DND-41 (cell line): Measurements from ENCODE around the gene ATP5F1D.

Source experiments
- ATAC-seq: fragments of 200-7000 bp; cut with Tn5 transposase; 3 replicates; pipeline ENCODE4 v1.9.1; 2021; ENCODE audit warnings: low read depth; ENCODE audit not compliant: insufficient read depth
- DNase-seq: peaks from one replicate; pipeline ENCODE4 v3.0.0-alpha.2; 2020
- H2AFZ ChIP-seq: 2 replicates; pipeline ENCODE4 v1.6.0; 2012; ENCODE audit warnings: low read depth, low read length
- H3K27ac ChIP-seq: 2 replicates; pipeline ENCODE4 v1.5.1; 2012; ENCODE audit warnings: low read length, inconsistent platforms
- H3K27me3 ChIP-seq: fragments of 200-600 bp; sonication (generic); 2 replicates; pipeline ENCODE4 v1.6.0; 2012; ENCODE audit warnings: low read length, mild to moderate bottlenecking, inconsistent platforms; ENCODE audit not compliant: insufficient read depth, poor library complexity
- H3K36me3 ChIP-seq: 2 replicates; pipeline ENCODE4 v1.5.1; 2012; ENCODE audit warnings: low read length, inconsistent platforms; ENCODE audit not compliant: insufficient read depth
- H3K4me1 ChIP-seq: 2 replicates; pipeline ENCODE4 v1.5.1; 2012; ENCODE audit warnings: mild to moderate bottlenecking, low read length; ENCODE audit not compliant: insufficient read depth
- H3K4me2 ChIP-seq: 2 replicates; pipeline ENCODE4 v1.6.0; 2012; ENCODE audit warnings: mild to moderate bottlenecking, moderate library complexity, low read length, inconsistent platforms; ENCODE audit not compliant: insufficient read depth
- H3K4me3 ChIP-seq, 2 experiments: fragments of 200-600 bp in 1 of 2; shearing (Covaris generic) in 1 of 2; 2 replicates each; pipeline ENCODE4 v1.5.1; 2012 to 2016; ENCODE audit warnings: inconsistent platforms in 2 of 2, low read length in 2 of 2, mild to moderate bottlenecking in 2 of 2, low read depth in 1 of 2, moderate library complexity in 1 of 2
- H3K79me2 ChIP-seq: 2 replicates; pipeline ENCODE4 v1.6.0; 2012; ENCODE audit warnings: low read length, inconsistent platforms; ENCODE audit not compliant: insufficient read depth
- H3K9ac ChIP-seq: 2 replicates; pipeline ENCODE4 v1.6.0; 2012; ENCODE audit warnings: low read depth, mild to moderate bottlenecking, inconsistent platforms, low read length, moderate library complexity
- H3K9me3 ChIP-seq: 2 replicates; pipeline ENCODE4 v1.5.1; 2012; ENCODE audit warnings: low read length, moderate library complexity, mild to moderate bottlenecking, inconsistent platforms; ENCODE audit not compliant: insufficient read depth, severe bottlenecking
- H4K20me1 ChIP-seq: 2 replicates; pipeline ENCODE4 v1.6.0; 2012; ENCODE audit warnings: low read length; ENCODE audit not compliant: insufficient read depth
- EZH2 ChIP-seq: IDR thresholded peaks from 3 replicates; pipeline ENCODE4 v1.6.1; 2012; ENCODE audit warnings: borderline replicate concordance, low read depth, mild to moderate bottlenecking, moderate library complexity, low read length, inconsistent platforms; ENCODE audit not compliant: severe bottlenecking
- TF ChIP-seq, protein P1 (sequence below): IDR thresholded peaks from 2 replicates; pipeline ENCODE4 v1.5.1; 2012; ENCODE audit warnings: borderline replicate concordance, low read length, moderate library complexity, mild to moderate bottlenecking; ENCODE audit not compliant: poor library complexity, severe bottlenecking; ENCODE audit errors: extremely low read depth

ATP5F1D gene

DNA sequence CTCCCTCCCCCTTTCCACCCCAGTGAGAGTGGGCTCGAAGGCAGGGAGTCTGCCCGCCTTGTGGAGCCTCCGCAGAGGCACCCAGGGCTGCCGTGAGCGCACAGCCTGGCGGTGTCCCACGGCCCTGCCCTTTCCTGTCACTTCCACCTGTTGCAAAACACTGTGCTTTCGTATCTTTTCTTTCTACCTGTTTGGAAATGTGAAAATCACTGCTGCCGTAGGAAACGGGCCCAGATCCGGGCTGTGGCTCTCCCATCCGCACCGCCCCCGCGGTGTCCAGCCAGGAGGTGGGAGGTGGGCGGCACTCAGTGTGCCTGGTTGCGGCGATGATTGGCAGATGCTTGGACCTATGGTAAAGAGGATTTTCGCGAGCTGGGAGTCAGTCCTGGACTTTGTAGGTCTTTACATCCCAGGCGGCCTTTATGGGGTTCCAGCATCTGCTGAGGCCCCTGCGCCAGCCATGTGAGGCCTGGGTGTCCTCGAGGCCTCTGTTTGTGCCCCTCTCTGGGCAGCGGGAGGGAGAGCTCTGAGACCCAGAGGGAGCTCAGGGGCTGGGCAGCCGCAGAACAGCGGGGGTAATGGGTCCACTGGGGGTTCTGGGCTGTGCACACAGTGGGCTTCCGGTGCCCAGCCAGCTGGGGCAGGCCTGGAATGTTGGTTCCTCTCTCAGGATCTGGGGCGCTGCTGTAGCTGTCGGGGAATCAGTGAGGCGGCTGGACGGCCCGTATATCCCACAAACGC is 29.9 kb upstream of the ATP5F1D start:
- peaks cover 97% of the 10 kb centered on the region for H3K79me2 ChIP-seq
- peaks cover 71% of the 10 kb centered on the region for H3K36me3 ChIP-seq
- H3K4me2 ChIP-seq = no peak overlapping the region

GRCh38 chr19:1213391-1214286 is 27.9 kb upstream of the ATP5F1D start:
- no peak overlapping the region for H3K9ac ChIP-seq
- DNase-seq = no peak
- H3K4me1 ChIP-seq = peaks cover 16% of the 10 kb centered on the region
- H3K27ac ChIP-seq = no peak overlapping the region
- H3K79me2 ChIP-seq = peaks cover 97% of the 10 kb centered on the region
- TF ChIP-seq, protein P1, sequence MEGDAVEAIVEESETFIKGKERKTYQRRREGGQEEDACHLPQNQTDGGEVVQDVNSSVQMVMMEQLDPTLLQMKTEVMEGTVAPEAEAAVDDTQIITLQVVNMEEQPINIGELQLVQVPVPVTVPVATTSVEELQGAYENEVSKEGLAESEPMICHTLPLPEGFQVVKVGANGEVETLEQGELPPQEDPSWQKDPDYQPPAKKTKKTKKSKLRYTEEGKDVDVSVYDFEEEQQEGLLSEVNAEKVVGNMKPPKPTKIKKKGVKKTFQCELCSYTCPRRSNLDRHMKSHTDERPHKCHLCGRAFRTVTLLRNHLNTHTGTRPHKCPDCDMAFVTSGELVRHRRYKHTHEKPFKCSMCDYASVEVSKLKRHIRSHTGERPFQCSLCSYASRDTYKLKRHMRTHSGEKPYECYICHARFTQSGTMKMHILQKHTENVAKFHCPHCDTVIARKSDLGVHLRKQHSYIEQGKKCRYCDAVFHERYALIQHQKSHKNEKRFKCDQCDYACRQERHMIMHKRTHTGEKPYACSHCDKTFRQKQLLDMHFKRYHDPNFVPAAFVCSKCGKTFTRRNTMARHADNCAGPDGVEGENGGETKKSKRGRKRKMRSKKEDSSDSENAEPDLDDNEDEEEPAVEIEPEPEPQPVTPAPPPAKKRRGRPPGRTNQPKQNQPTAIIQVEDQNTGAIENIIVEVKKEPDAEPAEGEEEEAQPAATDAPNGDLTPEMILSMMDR = no peak
- TF ChIP-seq EZH2 = no peak
- H3K9me3 ChIP-seq = no peaks in the 10 kb centered on the region
- peaks cover 71% of the 10 kb centered on the region for H4K20me1 ChIP-seq
- H3K36me3 ChIP-seq = peaks cover 73% of the 10 kb centered on the region
- no peak for ATAC-seq
- no peaks in the 10 kb centered on the region for H3K27me3 ChIP-seq
- H3K4me2 ChIP-seq = no peak overlapping the region
- no peak overlapping the region for H3K4me3 ChIP-seq
- H2AFZ ChIP-seq = no peak overlapping the region

More for the DNA sequence above, 29.9 kb upstream of the ATP5F1D start:
- DNase-seq = no peak
- Histone ChIP-seq H4K20me1 (peaks cover 67% of the 10 kb centered on the region), H3K4me3 (no peak overlapping the region), H3K9me3 (no peaks in the 10 kb centered on the region), H3K4me1 (peaks cover 33% of the 10 kb centered on the region), H3K27me3 (no peaks in the 10 kb centered on the region), H3K9ac (no peak overlapping the region), H3K27ac (no peak overlapping the region), H2AFZ (no peak overlapping the region)
- TF ChIP-seq EZH2 = no peak
- TF ChIP-seq, protein P1 = no peak
- no peak for ATAC-seq

DNA sequence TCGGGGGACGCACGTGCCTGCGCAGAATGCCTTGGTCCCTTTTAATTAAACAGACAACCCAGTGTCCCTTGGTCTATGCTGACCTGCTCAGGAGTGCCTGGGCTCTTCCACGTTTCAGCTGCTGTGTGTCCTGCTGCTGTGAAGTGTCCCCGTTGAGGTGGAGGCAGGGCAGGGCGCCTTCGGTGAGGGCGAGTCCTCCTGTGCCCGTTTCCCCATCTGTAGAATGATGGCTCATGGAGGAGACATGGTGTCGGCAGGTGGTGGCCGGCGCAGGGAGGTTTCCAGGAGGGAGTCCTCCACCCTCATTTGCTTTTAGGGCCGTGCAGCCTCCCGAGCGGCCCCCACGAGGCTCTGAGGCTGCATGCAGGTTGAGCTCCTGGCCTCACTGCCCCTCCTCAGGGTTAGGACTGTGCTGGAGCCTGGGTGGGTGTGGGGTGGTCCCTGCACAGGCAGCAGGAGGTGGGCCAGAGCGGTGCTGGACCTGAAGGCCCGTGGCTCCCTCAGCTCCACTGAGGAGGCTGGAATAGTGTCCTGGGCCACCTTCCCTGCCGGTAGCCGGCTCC is 27.2 kb upstream of the ATP5F1D start:
- Histone ChIP-seq H2AFZ (no peak overlapping the region), H3K9ac (no peak overlapping the region), H4K20me1 (peaks cover 73% of the 10 kb centered on the region), H3K4me2 (no peak overlapping the region), H3K27ac (no peak overlapping the region), H3K36me3 (peaks cover 70% of the 10 kb centered on the region), H3K4me1 (peaks cover 9% of the 10 kb centered on the region), H3K9me3 (no peaks in the 10 kb centered on the region), H3K79me2 (peaks cover 95% of the 10 kb centered on the region), H3K4me3 (no peak overlapping the region), H3K27me3 (no peaks in the 10 kb centered on the region)
- DNase-seq (no peak), ATAC-seq (no peak)
- no peak for TF ChIP-seq EZH2
- TF ChIP-seq, protein P1 = no peak
